ENCODE data around the gene IL22RA2. TPM values are rescaled to one million over a fixed set of nuclear protein-coding genes. Genes with fewer than 3 reads are reported as not detected.

Gene IL22RA2
- total RNA-seq, 4 donors from 2014 or later: not detected

- H3K4me3 ChIP-seq (replicated peaks in 1 of 3): no peak overlapping the region
- intact Hi-C loops (cut with DNase I): no loop called here
- WGBS, 2 donors: 79 to 86% methylated on average over 3 of the region's 3 CpGs
- no peak for DNase-seq
- no peaks in the 10 kb centered on the region for H3K36me3 ChIP-seq
- no peaks in the 10 kb centered on the region for H3K27me3 ChIP-seq
- H3K4me1 ChIP-seq: peaks cover 0 to 10% of the 10 kb centered on the region in 2 donors
- no peaks in the 10 kb centered on the region for H3K9me3 ChIP-seq
- TF ChIP-seq CTCF (IDR thresholded peaks at IDR 0.05): no peak
- H3K27ac ChIP-seq: no peak overlapping the region
These were observed 17.8 kb upstream of the IL22RA2 start for GRCh38 chr6:137191236-137191635.

- TF ChIP-seq POLR2A (IDR thresholded peaks at IDR 0.05) (no peak), CTCF (IDR thresholded peaks at IDR 0.05) (no peak)
- Histone ChIP-seq H3K27ac (no peak overlapping the region), H3K36me3 (no peaks in the 10 kb centered on the region), H3K4me1 (peaks cover 0 to 10% of the 10 kb centered on the region in 2 donors), H3K27me3 (no peaks in the 10 kb centered on the region), H3K9me3 (no peaks in the 10 kb centered on the region), H3K4me3 (replicated peaks in 1 of 3) (no peak overlapping the region)
- intact Hi-C loops (cut with DNase I): no loop called here
- WGBS, 2 donors: 90% methylated on average over 5 of the region's 5 CpGs
- DNase-seq: no peak
These were observed 17.2 kb upstream of the IL22RA2 start for GRCh38 chr6:137190583-137191094.

- Histone ChIP-seq H3K9me3 (no peaks in the 10 kb centered on the region), H3K27me3 (no peaks in the 10 kb centered on the region), H3K27ac (no peak overlapping the region), H3K36me3 (no peaks in the 10 kb centered on the region), H3K4me1 (peaks cover 0 to 10% of the 10 kb centered on the region in 2 donors), H3K4me3 (replicated peaks in 1 of 3) (no peak overlapping the region)
- DNase-seq: no peak
- TF ChIP-seq CTCF (IDR thresholded peaks at IDR 0.05): no peak
- TF ChIP-seq POLR2A (IDR thresholded peaks at IDR 0.05): no peak
- WGBS, 2 donors: 87 to 93% methylated on average over 5 of the region's 5 CpGs
- intact Hi-C loops (cut with DNase I): no loop called here
These were observed 15.4 kb upstream of the IL22RA2 start for GRCh38 chr6:137188855-137189254.

DNA sequence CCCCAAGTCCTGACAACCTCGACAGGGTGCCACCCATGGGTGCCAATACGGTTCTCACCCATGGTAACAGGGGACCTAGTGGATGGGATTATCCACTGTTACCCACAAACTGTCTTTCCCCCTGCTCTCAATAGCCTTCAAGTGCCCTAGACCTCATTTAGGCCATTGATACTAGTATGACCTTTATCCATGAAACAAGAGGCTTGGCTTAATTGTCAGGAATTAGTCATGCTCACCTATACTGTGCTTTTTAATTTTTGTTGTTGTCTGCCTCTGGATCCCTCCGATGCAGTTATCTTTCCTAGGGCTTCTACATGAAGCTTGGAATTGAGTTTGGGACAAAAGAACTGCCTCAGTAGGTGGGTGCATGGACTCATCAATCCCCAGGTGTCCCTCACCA lies 11.8 kb upstream of the IL22RA2 start:
- DNase-seq: no peak
- no peaks in the 10 kb centered on the region for H3K27me3 ChIP-seq
- intact Hi-C loops (cut with DNase I): no loop called here
- no peaks in the 10 kb centered on the region for H3K9me3 ChIP-seq
- H3K27ac ChIP-seq: no peak overlapping the region
- H3K4me1 ChIP-seq: no peaks in the 10 kb centered on the region
- no peak overlapping the region for H3K4me3 ChIP-seq (replicated peaks in 1 of 3)
- no peaks in the 10 kb centered on the region for H3K36me3 ChIP-seq
- 91 to 94% methylated on average over 3 of the region's 3 CpGs for WGBS, 2 donors
- TF ChIP-seq CTCF (IDR thresholded peaks at IDR 0.05) (no peak), POLR2A (IDR thresholded peaks at IDR 0.05) (no peak)

DNA sequence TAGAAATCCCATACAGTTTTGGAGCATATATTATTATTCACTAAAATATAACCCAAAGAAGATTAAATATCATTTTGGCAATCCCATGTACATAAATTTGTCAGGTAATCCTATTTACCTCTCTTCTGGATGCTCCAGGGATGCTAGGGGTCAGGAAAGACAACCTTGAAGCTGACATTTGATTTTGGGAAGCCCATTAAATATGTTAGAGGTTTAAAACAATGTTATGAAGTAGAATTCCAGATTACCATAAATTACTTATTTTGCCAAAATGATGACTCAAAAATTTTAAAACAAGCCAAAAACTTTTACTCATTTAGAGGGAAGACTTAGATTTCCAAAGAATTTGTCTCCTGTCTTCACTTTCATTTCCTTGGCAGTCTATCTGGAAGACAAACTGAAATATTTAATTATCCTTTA lies 9.2 kb upstream of the IL22RA2 start:
- H3K27ac ChIP-seq: no peak overlapping the region
- no peak for DNase-seq
- H3K9me3 ChIP-seq: no peaks in the 10 kb centered on the region
- TF ChIP-seq CTCF (IDR thresholded peaks at IDR 0.05) (no peak), POLR2A (IDR thresholded peaks at IDR 0.05) (no peak)
- no peaks in the 10 kb centered on the region for H3K4me1 ChIP-seq
- no peaks in the 10 kb centered on the region for H3K36me3 ChIP-seq
- H3K4me3 ChIP-seq (replicated peaks in 1 of 3): no peak overlapping the region
- intact Hi-C loops (cut with DNase I): no loop called here
- no peaks in the 10 kb centered on the region for H3K27me3 ChIP-seq
